ENCODE measurements around the gene AOX1.
A peak's percentile ranks its signal among the peaks of the same experiment; 100 is the strongest.

DNA sequence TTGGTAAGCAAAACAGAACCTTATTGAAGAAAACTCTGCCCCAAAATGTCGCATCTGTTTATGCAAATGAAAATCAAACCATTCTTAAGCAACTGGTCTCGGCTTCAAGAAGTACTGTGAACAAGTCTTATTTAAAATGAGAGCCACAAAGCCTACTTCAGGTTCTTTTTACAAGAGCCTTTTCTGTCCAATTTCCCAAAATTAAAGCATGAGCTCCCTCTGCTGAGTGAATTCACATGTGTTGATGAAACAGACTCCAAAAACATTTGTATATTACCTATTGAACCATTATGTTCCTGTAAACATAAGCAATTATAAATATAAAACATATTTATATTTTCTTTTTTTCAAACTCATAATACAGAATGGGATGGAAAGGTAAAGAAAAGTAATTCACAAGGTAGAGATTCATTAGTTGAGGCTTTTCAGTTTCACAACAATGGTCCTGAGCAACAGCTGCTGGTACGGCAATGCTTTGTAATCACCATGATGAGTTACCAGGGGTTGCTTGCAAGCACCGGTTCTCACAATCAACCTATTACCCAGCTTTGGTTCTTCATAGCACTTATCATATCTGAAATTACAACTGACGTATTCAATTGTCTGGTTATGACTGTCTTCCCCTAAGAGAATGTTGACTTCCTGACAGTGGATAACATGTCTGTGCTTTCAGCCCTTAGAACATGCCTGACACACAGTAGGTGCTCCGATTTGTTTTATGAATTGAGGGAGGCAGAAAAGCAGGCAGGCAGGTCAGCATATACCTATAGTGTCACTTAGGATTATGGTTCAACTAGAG lies 117.5 kb downstream of the AOX1 start:
- TF ChIP-seq, protein P1, sequence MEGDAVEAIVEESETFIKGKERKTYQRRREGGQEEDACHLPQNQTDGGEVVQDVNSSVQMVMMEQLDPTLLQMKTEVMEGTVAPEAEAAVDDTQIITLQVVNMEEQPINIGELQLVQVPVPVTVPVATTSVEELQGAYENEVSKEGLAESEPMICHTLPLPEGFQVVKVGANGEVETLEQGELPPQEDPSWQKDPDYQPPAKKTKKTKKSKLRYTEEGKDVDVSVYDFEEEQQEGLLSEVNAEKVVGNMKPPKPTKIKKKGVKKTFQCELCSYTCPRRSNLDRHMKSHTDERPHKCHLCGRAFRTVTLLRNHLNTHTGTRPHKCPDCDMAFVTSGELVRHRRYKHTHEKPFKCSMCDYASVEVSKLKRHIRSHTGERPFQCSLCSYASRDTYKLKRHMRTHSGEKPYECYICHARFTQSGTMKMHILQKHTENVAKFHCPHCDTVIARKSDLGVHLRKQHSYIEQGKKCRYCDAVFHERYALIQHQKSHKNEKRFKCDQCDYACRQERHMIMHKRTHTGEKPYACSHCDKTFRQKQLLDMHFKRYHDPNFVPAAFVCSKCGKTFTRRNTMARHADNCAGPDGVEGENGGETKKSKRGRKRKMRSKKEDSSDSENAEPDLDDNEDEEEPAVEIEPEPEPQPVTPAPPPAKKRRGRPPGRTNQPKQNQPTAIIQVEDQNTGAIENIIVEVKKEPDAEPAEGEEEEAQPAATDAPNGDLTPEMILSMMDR (conservative IDR thresholded peaks at IDR 0.05) = peak; percentile 81
- TF ChIP-seq EZH2 (IDR thresholded peaks at IDR 0.05; ENCODE audit: low read depth) = no peak

All from PC-9 (cell line).